ENCODE data around the gene RASGRP3.

The RASGRP3 gene

DNA sequence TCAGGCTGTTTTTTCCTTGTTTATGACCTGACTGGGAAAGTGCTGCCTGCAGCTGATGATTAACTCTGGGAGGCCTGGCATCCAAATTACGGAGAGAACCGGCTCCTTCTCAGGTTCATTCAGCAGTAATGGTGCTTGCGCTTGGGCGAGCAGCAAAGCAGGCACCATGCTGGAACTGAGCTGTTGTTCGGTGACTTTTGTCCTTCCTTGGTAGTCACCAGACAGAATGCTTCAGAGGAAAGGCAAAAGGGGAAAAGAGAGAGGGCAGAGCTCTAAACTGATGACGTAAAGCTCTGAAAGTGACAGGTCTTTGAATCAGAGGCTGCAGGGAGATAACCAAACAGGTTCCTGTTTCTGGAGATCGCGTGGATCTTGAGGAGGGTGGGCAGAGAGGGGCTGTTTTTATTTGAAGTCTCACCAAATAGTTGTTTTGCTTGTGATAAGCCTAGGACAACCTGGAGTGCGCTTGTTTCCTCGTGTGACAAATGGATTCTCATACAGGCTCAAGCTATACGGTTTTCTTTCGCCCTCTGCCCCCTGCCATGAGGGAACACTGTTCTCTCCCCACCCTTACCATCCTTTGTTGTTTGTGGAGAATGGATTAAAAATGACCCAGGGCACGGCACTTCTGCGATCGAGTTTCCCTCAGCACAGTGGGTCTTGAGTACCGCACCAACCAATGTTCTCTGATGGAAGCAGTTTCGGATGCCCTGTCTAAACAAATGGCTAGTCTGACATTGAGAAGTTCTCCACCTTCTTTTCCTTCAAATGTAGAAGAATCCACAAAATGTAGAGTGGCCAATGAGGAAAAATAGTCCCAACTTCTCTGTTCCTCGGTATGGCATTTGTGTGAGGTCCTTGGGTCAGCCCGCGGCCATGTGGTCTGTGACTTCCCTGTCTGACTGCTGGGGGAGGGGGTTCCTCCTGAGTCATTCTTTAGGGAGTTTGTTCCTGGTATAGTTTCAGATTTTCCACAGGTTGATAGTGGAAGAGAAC lies 1.3 kb downstream of the RASGRP3 start:
- Histone ChIP-seq H3K4me3 (ENCODE audit: low read depth in 1 of 5, low read length in 5 of 5) (peak overlapping the region in 4 of 5 donors; percentile 6 to 71 (median 20)), H3K27ac (ENCODE audit: low read depth, low read length) (peak overlapping the region; percentile 78), H3K4me1 (ENCODE audit: control insufficient read depth in 5 of 5, insufficient read depth in 5 of 5, low read length in 5 of 5) (peaks cover 4 to 45% (median 14%) of the 10 kb centered on the region in 5 donors), H3K27me3 (ENCODE audit: control insufficient read depth in 5 of 5, insufficient read depth in 4 of 5, low read length in 5 of 5) (no peaks in the 10 kb centered on the region), H3K9me3 (ENCODE audit: control insufficient read depth in 5 of 5, low read length in 5 of 5) (no peaks in the 10 kb centered on the region), H3K9ac (ENCODE audit: low read length in 5 of 5) (no peak overlapping the region), H3K36me3 (ENCODE audit: control insufficient read depth in 5 of 5, insufficient read depth in 5 of 5, low read length in 5 of 5) (no peaks in the 10 kb centered on the region)

DNA sequence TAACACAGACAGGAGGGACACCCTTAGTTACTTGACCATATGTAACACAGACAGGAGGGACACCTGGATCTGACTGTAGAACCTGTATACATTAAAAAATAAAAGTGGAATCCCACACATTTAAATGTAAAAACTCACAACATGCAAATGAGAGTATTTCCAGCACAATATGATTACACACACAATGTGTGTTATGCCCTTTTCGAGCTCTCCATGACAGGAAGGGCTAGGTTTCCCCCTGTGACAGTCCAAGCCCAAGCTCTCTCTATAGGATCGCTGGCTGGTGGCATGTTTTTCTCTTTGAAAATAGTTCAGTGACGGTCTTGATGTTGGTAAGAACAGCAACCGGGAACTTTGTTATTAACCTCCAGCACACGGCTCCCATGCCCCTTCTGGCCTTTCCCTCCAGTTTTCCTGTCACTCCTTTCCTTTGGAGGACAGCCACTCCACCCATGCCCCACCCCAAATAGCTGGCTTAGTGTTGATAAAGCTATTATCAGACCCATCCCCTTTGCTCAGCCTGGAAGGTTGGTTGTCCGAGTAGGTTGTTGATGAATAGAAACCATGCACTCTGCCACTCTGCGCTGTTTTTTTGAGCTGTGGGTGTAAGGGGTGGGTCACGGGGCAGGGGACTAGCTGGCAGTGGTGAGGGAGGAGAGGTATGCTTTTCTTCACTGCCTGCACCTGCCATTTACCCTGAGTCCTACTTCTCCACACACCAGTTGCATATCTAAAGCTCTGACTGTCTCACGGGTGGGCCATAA lies 2.7 kb downstream of the RASGRP3 start:
- Histone ChIP-seq H3K4me3 (ENCODE audit: low read depth in 1 of 5, low read length in 5 of 5) (no peak overlapping the region), H3K4me1 (ENCODE audit: control insufficient read depth in 5 of 5, insufficient read depth in 5 of 5, low read length in 5 of 5) (peaks cover 4 to 45% (median 14%) of the 10 kb centered on the region in 5 donors), H3K9ac (ENCODE audit: low read length in 5 of 5) (no peak overlapping the region), H3K27ac (ENCODE audit: low read depth, low read length) (no peak overlapping the region), H3K27me3 (ENCODE audit: control insufficient read depth in 5 of 5, insufficient read depth in 4 of 5, low read length in 5 of 5) (no peaks in the 10 kb centered on the region), H3K36me3 (ENCODE audit: control insufficient read depth in 5 of 5, insufficient read depth in 5 of 5, low read length in 5 of 5) (no peaks in the 10 kb centered on the region), H3K9me3 (ENCODE audit: control insufficient read depth in 5 of 5, low read length in 5 of 5) (no peaks in the 10 kb centered on the region)

DNA sequence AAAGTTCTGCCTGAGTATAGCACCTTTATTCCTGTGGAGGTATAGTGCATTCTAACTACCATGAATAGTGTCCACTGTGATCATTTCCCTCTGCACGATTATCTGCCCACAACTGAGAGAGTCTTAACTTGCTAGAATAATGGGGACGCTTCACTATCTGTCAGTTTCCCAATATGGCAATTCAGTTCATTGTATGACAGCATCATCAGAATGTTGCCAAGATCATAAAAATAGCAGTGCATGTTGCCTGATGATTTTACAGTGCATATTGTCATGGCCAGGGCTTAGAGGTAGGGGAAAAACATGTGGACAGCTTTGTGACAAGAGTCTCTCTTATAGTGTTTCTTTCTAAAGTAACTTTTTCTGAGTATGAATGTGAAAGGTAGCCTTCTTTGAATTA lies 6.1 kb downstream of the RASGRP3 start:
- H3K27me3 ChIP-seq (ENCODE audit: control insufficient read depth in 5 of 5, insufficient read depth in 4 of 5, low read length in 5 of 5) = no peaks in the 10 kb centered on the region
- H3K9ac ChIP-seq (ENCODE audit: low read length in 5 of 5) = no peak overlapping the region
- no peaks in the 10 kb centered on the region for H3K36me3 ChIP-seq (ENCODE audit: control insufficient read depth in 5 of 5, insufficient read depth in 5 of 5, low read length in 5 of 5)
- H3K27ac ChIP-seq (ENCODE audit: low read depth, low read length) = no peak overlapping the region
- H3K9me3 ChIP-seq (ENCODE audit: control insufficient read depth in 5 of 5, low read length in 5 of 5) = peaks cover 0 to 5% (median 0%) of the 10 kb centered on the region in 5 donors
- no peak overlapping the region for H3K4me3 ChIP-seq (ENCODE audit: low read depth in 1 of 5, low read length in 5 of 5)
- peaks cover 0 to 25% (median 7%) of the 10 kb centered on the region in 5 donors for H3K4me1 ChIP-seq (ENCODE audit: control insufficient read depth in 5 of 5, insufficient read depth in 5 of 5, low read length in 5 of 5)

DNA sequence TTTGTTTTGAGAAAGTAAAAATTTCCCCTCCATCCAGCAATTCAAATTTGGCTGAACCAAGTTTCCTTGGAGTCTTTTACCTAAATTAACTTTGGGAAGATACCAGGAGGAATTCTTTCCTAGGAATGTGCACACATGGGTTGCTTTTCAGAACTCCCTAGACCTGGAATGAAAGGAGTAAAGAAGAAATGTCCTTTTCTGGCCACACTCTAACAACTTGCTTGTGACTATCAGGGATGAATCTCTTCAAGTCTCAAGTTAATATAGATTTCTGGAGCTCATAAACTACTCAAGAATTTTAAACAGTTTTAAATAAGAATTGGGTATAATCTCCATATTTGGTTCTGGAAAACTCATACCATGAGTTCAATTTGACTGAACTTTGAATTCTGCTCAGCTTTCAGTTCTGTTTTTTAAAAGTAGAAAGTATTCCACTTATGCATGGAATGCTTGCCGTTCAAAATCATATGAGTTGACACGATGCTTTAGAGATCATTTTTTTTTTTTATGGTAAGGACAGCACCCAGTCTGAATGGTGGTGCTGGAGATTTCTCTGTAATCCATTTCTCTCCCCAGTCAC lies 7.7 kb downstream of the RASGRP3 start:
- Histone ChIP-seq H3K9ac (ENCODE audit: low read length in 5 of 5) (no peak overlapping the region), H3K36me3 (ENCODE audit: control insufficient read depth in 5 of 5, insufficient read depth in 5 of 5, low read length in 5 of 5) (no peaks in the 10 kb centered on the region), H3K27ac (ENCODE audit: low read depth, low read length) (peak overlapping the region; percentile 52), H3K9me3 (ENCODE audit: control insufficient read depth in 5 of 5, low read length in 5 of 5) (peaks cover 0 to 5% (median 0%) of the 10 kb centered on the region in 5 donors), H3K27me3 (ENCODE audit: control insufficient read depth in 5 of 5, insufficient read depth in 4 of 5, low read length in 5 of 5) (no peaks in the 10 kb centered on the region), H3K4me3 (ENCODE audit: low read depth in 1 of 5, low read length in 5 of 5) (no peak overlapping the region), H3K4me1 (ENCODE audit: control insufficient read depth in 5 of 5, insufficient read depth in 5 of 5, low read length in 5 of 5) (peaks cover 0 to 13% (median 2%) of the 10 kb centered on the region in 5 donors)

GRCh38 chr2:33485051-33485450 lies 8.6 kb downstream of the RASGRP3 start:
- H3K4me3 ChIP-seq (ENCODE audit: low read depth in 1 of 5, low read length in 5 of 5) = no peak overlapping the region
- H3K36me3 ChIP-seq (ENCODE audit: control insufficient read depth in 5 of 5, insufficient read depth in 5 of 5, low read length in 5 of 5) = no peaks in the 10 kb centered on the region
- H3K27ac ChIP-seq (ENCODE audit: low read depth, low read length) = no peak overlapping the region
- H3K4me1 ChIP-seq (ENCODE audit: control insufficient read depth in 5 of 5, insufficient read depth in 5 of 5, low read length in 5 of 5) = peaks cover 0 to 7% (median 2%) of the 10 kb centered on the region in 5 donors
- H3K9me3 ChIP-seq (ENCODE audit: control insufficient read depth in 5 of 5, low read length in 5 of 5) = peaks cover 0 to 5% (median 0%) of the 10 kb centered on the region in 5 donors
- H3K27me3 ChIP-seq (ENCODE audit: control insufficient read depth in 5 of 5, insufficient read depth in 4 of 5, low read length in 5 of 5) = no peaks in the 10 kb centered on the region
- H3K9ac ChIP-seq (ENCODE audit: low read length in 5 of 5) = no peak overlapping the region

DNA sequence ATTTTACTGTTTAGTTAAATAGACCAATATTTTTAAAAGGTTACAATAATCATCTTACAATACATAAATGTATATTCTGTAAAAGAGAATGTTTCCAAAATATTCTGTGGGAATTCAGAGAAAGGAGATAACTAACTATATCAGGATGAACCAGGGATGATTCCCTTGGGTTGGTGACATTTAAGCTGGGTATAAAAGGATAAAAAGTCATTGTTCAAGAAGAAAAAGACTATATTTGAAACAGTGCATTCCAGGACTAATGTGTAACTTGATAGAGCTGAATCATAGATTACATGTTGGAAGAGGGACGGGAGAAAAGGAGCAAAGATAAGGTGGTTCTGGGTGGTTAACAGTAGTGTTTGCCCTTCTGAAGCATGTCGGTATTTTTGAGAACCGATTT lies 10.1 kb downstream of the RASGRP3 start:
- Histone ChIP-seq H3K9me3 (ENCODE audit: control insufficient read depth in 5 of 5, low read length in 5 of 5) (peaks cover 0 to 5% (median 0%) of the 10 kb centered on the region in 5 donors), H3K27ac (ENCODE audit: low read depth, low read length) (no peak overlapping the region), H3K36me3 (ENCODE audit: control insufficient read depth in 5 of 5, insufficient read depth in 5 of 5, low read length in 5 of 5) (no peaks in the 10 kb centered on the region), H3K27me3 (ENCODE audit: control insufficient read depth in 5 of 5, insufficient read depth in 4 of 5, low read length in 5 of 5) (no peaks in the 10 kb centered on the region), H3K9ac (ENCODE audit: low read length in 5 of 5) (no peak overlapping the region), H3K4me1 (ENCODE audit: control insufficient read depth in 5 of 5, insufficient read depth in 5 of 5, low read length in 5 of 5) (peaks cover 0 to 7% (median 0%) of the 10 kb centered on the region in 5 donors), H3K4me3 (ENCODE audit: low read depth in 1 of 5, low read length in 5 of 5) (no peak overlapping the region)

- Histone ChIP-seq H3K27ac (ENCODE audit: low read depth, low read length) (no peak overlapping the region), H3K9me3 (ENCODE audit: control insufficient read depth in 5 of 5, low read length in 5 of 5) (peaks cover 0 to 5% (median 0%) of the 10 kb centered on the region in 5 donors), H3K36me3 (ENCODE audit: control insufficient read depth in 5 of 5, insufficient read depth in 5 of 5, low read length in 5 of 5) (no peaks in the 10 kb centered on the region), H3K4me3 (ENCODE audit: low read depth in 1 of 5, low read length in 5 of 5) (no peak overlapping the region), H3K9ac (ENCODE audit: low read length in 5 of 5) (no peak overlapping the region), H3K27me3 (ENCODE audit: control insufficient read depth in 5 of 5, insufficient read depth in 4 of 5, low read length in 5 of 5) (no peaks in the 10 kb centered on the region), H3K4me1 (ENCODE audit: control insufficient read depth in 5 of 5, insufficient read depth in 5 of 5, low read length in 5 of 5) (peaks cover 0 to 7% (median 0%) of the 10 kb centered on the region in 5 donors)
Observed at GRCh38 chr2:33488178-33488690, 11.8 kb downstream of the RASGRP3 start.

GRCh38 chr2:33488715-33489540 lies 12.5 kb downstream of the RASGRP3 start:
- Histone ChIP-seq H3K27me3 (ENCODE audit: control insufficient read depth in 5 of 5, insufficient read depth in 4 of 5, low read length in 5 of 5) (no peaks in the 10 kb centered on the region), H3K4me1 (ENCODE audit: control insufficient read depth in 5 of 5, insufficient read depth in 5 of 5, low read length in 5 of 5) (peaks cover 0 to 7% (median 0%) of the 10 kb centered on the region in 5 donors), H3K4me3 (ENCODE audit: low read depth in 1 of 5, low read length in 5 of 5) (no peak overlapping the region), H3K9me3 (ENCODE audit: control insufficient read depth in 5 of 5, low read length in 5 of 5) (peaks cover 0 to 5% (median 0%) of the 10 kb centered on the region in 5 donors), H3K9ac (ENCODE audit: low read length in 5 of 5) (no peak overlapping the region), H3K27ac (ENCODE audit: low read depth, low read length) (no peak overlapping the region), H3K36me3 (ENCODE audit: control insufficient read depth in 5 of 5, insufficient read depth in 5 of 5, low read length in 5 of 5) (no peaks in the 10 kb centered on the region)

GRCh38 chr2:33489835-33490431 lies 13.5 kb downstream of the RASGRP3 start:
- no peaks in the 10 kb centered on the region for H3K27me3 ChIP-seq (ENCODE audit: control insufficient read depth in 5 of 5, insufficient read depth in 4 of 5, low read length in 5 of 5)
- H3K4me3 ChIP-seq (ENCODE audit: low read depth in 1 of 5, low read length in 5 of 5) = no peak overlapping the region
- peaks cover 0 to 5% (median 0%) of the 10 kb centered on the region in 5 donors for H3K9me3 ChIP-seq (ENCODE audit: control insufficient read depth in 5 of 5, low read length in 5 of 5)
- H3K4me1 ChIP-seq (ENCODE audit: control insufficient read depth in 5 of 5, insufficient read depth in 5 of 5, low read length in 5 of 5) = peaks cover 0 to 4% (median 0%) of the 10 kb centered on the region in 5 donors
- no peak overlapping the region for H3K9ac ChIP-seq (ENCODE audit: low read length in 5 of 5)
- no peak overlapping the region for H3K27ac ChIP-seq (ENCODE audit: low read depth, low read length)
- no peaks in the 10 kb centered on the region for H3K36me3 ChIP-seq (ENCODE audit: control insufficient read depth in 5 of 5, insufficient read depth in 5 of 5, low read length in 5 of 5)

Data from subcutaneous abdominal adipose tissue (tissue), 5 donors.